GM18508 (cell line): ENCODE data around the gene UBAC1.
"Not testable (repeated sequence)": the region's sequence is repeated elsewhere in the genome, so short reads cannot be mapped to it uniquely, and the experiment has no call there.

Experiments
- ATAC-seq: cut with Tn5 transposase; IDR thresholded peaks from one replicate; pipeline ENCODE4 v1.9.1; 2021; ENCODE audit warnings: moderate number of reproducible peaks; ENCODE audit not compliant: insufficient read depth, unreplicated experiment

Gene UBAC1

DNA sequence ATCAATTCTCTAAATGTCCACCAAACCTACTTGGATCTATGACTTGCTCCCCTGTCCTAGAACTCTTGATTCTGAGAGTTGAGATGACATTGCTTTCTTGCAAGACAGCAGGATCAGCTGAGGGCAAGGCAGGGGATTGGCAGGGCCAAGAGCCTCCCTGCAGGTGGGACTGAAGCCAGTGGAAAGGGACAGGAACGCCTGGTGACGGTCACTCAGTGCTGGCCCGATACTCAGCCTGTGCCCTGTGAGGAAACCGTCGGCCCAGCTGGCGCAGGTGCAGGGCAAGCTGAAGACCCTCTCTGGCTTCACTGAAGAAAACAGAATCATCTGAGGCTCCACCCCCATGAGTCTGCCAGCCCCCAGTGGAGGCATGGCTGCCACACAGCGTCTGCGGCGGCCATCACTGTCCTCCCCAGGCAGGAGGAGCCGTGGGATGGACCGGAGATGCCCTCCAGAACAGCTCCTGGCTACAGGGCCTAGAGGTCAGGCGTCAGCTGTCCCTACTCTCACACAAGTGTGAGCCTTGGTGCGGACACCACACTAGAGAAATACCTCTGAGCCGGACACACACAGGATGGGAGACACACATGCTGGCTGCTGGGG is 14.7 kb downstream of the UBAC1 start:
- ATAC-seq = no peak

DNA sequence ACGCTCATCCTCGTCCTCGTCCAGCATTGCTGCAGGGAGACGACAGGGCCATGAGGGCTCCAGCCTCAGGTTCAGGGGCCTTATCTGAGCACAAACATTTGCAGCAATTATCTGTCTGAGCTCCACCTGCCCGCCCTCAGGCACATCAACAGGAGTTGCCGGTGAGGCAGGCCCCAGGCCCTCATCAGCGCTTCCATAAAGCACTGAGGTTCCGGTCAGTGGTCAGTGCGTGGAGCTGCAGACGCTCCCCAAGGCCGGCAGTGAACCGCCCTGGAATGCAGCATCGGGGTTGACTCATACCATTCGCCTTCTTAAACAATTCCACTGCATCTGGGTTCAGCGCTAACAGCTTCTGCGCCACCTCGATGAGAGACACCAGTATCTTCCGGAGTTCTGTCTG is 15.2 kb downstream of the UBAC1 start:
- no peak for ATAC-seq

DNA sequence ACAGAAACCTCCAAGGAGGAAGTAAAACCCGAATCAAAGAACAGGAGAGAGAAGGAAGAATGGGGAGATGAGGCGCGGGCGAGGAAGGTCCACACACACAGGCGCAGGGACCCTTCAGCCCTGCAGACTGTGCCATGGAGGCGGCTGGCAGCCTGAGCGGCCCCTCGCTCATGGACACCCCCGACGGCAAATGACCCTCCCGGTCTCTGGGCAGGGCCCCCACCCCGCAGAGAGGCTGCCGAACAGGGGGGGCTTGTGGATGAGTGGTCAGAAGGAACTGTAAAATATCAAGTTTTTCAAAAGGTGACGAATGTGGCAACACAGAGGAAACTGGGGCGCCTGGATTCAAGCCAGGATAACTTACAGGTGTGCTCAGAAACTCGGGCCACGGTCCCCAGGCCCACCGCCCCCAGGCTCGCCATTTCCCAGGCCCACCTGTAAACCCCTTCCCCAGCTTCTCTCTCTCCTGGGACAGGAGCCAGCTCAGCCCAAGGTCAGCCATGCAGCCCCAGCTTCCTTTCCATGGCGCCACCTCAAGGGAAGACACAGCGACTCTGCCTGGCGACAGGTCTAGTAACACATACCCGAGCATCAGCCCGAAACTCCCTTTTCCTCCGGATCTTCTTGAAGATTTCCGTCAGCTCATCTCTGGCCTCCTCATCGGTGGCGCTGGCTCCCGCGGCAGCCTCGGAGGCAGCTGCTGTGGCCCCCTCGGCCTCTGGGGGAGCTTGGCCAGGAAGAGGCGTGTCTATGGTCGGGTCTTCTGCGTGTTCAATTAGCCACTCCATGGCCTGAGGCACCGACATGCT is 16.5 kb downstream of the UBAC1 start:
- ATAC-seq = no peak

DNA sequence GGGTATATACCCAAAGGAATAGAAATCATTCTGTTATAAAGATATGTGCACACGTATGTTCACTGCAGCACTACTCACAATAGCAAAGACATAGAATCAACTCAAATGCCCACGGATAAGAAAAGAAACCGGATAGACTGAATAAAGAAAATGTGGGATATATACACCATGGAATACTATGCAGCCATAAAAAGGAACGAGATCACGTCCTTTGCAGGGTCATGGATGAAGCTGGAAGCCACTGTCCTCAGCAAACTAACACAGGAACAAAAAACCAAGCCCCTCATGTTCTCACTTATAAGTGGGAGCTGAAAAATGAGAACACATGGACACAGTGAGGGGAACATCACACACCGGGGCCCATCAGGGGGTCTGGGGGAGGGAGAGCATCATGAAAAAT is 17.6 kb downstream of the UBAC1 start:
- not testable (repeated sequence) for ATAC-seq

DNA sequence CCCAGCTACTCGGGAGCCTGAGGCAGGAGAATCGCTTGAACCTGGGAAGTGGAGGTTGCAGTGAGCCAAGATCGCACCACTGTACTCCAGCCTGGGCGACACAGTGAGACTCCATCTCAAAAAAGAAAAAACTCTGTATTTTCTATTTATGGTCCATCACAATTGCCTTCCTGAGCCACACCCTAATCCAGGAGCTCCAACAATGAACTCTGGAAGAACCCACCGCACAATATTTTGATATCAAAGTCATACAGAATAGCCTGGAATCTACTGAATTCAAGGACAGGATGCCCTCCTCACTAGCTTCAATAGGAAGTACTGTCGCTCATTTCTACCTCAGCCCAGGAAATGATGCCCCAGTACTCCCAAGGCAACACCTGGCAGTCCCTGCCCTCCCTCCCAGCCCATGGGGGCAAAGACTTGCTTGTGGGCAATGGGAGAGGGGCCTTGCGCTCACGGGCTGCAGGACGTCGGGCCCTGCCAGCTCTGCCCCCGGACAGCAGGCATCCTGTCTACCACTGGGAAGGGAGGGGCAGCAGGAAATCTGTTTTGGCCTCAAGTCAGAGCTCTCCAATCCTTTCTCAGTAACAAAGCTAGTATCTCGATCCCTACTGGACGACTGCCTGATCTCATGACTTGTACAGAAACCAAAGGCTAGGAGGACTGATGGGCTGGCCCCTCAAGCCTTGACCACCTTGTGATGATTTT is 19.7 kb downstream of the UBAC1 start:
- no peak for ATAC-seq

DNA sequence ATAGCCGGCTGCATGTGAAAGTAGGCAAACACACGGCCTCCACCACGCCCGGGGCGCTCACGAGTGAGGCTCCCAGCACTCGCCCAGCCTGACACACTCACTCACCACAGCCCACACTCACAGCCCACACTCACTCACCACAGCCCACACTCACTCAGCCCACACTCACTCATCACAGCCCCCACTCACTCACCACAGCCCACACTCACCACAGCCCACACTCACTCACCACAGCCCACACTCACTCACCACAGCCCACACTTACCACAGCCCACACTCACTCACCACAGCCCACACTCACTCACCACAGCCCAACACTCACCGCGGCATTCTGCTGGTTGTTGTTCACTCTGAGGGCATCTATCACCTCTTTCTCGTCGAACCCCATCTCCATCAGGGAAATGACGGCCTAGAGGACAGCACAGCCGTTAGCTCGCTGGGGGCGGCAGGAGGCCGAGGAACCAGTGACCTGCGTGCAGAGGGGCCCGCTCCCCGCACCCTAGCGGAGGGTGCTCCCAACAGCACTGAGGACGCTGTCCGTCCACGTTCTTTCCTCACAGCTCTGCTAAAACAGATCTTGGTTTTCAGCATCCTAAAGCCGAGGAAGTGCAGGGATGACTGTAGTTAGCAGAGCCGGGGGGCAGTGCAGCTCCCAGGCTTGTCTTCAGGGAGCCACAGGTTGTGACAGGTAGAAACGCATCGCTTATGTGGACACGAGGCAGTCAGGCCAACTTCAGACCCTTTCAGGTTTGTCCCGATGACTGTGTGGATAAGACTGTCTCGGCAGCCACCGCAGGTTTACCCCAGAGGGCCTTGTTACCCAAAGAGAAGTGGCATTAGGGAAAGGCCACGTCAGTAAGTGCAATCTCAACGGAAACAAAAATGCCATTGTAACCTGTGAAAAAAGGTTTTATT is 21.6 kb downstream of the UBAC1 start:
- no peak for ATAC-seq

DNA sequence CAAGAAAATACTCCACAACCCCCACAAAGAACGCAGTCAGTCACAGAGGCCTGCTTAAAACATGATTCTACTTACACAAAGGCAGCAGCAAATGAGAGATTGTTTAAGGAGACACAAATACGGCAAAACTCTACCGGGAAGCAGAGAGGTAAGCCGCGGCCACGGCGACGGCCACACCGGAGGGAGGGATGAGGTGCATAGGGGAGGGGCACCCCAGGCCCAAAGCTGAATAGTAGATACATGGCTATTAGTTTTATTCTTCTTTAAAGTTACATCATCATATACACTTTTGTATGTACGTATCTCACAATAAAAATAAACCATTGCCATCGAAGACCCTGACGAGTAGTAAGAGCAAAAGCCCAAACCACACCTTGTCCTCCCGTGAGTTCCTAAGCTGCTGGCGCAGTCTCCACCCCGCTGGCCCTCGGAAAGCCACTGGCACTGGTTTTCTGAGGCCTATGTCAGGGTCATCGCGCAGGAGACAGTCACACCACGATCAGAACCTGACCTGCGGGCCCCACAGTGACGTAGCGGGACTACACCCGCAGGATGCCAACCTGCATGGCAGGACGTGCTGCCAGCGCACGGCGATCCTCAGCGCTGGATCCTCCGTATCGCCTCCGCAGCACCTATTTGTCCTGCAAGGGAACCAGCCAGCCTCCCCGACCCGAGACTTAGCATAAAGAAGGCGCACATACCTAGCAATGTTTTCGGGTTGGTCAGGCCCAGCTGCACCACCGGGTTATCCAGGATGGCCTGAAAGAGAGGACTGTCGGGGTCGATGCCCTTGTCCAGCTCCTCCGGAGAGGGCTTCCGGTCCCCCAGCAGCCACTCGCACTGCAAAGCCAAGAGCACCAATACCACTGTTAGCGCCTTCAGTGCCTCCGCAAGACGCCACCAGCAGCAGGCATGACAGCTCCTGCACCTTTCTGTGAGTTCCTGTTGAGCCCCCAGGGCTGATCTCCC is 23.4 kb downstream of the UBAC1 start:
- no peak for ATAC-seq

DNA sequence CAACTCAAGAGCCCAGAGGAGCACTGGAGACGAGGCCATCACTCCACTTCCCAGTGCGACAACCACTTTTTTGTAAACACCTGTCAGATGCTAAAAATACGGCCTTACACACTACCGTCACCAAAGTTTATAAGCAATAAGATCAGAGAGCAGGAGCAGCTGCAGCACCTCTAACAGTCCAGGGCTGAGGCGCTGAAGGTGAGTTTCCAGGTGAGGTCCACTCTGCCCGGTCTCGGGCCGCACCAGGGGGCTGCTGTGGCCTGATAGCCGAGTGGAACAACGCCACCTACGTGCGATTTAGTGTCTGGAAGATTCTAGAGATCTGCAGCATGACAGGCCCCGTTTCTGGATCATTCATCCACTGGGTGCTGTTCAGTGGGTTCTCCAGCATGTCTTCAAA is 28.1 kb downstream of the UBAC1 start:
- no peak for ATAC-seq

DNA sequence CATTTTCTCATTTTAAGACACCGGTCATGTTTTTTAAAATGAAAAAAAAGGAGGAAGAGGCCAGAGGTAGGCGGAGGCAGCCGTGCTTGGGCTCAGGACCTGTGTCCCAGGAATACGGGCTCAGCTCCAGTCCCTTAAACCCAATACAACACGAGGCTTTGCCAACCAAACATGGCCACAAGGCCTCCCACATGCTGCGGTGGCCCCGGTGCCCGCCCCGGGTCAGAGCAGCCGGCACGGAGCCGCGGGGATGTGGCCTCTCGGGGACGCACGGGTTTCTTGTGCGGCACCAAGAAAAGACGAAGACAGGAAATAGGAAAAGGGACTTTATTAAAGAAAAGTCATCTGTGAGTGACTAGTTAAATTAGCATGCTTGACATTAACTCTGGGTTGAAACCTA is 28.5 kb downstream of the UBAC1 start:
- ATAC-seq = no peak

DNA sequence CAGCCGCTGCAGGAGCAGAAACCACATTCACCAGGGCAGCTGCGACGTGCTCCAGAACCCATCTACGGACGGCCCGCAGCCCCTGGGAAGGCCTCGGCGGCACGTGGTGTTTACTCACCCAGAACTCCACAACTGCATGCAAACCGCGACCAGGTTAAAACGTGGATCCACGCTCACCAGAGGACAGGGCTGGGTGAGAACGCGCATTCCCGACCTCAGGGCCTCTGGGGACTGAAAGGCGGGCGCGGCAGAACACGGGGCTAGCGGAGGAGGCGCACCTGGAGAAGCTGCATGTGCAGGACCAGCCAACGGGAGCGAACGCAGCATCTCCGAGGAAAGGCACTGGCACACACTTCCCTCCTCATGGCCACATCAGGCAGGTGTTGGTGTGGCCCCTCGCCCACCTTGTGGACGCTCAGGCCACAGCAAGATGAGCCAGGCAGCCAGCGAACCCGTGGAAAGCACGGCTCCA is 29.8 kb downstream of the UBAC1 start:
- no peak for ATAC-seq

DNA sequence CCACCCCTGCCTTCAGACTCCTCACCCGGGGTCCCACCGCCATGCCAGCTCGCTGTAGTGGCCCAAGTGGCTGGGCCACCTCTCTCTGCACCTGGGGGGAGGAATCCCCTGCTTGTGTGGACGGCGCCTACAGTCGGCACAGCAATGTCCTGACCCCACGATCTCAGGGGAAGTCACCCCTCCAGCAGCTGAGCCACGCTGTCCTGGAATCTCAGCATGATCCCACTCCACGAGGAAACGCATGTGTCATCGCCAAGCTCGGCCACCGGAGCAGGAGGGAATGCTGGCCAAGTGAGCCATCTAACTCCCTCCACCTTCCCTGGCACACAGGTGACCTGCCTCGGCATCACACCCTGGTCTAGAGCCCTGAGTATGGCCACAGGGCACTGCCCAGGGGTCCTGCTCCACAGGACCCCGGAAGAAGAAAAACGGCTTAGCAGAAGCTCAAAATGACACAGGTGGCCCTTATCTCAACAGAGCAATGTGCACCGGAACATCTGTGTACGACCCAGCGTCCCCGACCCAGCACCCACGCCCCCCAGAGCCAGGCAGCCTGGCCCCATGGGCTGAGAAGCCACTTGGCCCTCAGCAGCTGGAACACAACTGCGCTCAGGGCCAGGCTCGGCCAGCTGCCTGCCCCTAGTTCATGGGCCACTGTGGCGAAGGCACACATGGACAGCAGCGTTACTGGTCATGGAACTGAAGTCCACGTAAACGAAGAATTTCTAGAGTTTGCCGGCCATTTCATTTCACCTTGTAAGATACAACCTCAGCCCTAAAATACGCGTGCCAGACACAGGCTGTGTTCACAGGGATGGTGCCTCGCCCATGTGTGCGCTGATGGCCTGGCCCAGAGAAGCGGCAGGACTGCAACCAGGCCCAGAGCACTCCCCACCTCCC is 30.5 kb downstream of the UBAC1 start:
- ATAC-seq = no peak

DNA sequence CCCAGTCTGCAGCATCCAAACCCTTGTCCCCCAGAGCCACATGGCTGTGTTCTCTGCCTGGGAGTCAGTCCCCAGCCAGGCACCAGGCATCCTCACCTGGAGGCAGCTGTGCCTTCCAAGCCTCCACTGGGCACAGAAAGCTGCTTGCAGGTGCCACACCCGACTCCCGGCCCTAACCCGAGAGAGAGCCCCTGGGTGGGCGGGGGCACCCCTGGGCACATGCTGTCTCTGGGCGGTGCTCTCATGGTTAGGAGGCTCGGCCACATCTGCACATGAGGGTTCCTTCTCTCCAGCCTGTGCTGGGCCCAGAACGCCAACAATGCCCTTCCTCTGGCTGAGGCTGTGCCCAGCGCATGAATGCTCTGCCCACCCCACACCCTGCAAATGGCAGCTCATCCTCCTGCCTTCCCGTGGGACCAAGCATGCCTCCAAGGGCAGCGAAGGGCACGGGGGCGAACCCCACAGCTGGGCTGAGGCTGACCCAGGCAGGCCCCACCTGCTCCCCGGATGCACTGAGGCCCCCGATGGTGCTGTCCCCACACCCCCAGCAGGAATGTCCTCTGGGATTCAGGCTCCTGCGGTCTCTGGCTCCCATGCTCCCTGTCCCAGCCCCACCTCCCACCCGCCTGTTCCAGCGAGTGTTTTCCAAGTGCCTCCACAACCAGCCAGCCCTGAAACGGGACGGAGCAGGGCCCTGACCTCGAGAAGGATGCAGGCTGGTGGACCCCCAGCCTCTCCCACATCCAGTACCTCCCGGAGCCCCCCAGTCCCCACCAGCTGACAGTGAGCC is 31.3 kb downstream of the UBAC1 start:
- no peak for ATAC-seq

DNA sequence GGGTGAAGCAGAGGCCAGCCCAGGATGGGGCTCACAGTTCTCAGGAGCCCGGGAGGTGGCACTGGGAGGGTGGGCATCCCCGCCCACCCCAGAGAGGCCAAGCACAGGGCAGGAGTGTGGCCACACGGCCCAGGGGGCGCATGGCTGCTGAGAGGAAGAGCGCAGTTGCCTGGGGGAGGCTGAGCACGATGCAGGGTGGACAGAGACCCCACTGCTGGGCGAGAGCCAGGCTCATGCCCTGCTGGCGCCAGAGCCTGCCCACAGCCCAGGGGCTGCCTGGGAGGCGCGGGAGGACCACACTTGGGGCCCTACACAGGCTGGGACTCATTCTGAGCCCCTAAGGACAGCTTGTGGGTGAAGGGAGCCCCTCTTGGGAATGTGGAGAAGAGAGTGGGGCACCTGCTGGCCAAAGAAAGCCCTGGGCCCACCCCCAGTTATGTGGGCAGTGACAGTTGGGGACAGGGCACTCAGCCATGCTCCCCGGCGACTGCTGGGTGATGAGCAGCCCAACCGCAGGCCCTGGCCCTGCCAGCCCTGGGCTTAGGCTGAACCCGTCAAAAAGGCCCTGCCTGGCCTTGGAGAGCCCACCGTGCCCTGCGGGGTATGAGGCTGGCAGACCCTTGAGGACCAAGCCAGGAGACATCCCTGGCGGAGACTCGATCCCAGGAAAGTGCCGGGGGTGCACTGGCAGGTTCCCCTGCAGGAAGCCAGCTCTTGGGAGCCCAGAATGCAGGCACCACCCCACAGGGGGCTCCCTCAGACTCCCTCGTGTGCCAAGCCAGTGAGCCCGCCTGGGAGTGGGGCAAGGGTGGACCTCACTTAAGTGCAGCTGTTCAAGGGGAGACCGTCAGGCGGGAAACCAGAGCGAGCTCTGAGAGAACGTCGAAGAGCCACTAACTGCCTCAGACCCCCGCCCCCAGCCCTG is 32.2 kb downstream of the UBAC1 start:
- ATAC-seq = no peak

DNA sequence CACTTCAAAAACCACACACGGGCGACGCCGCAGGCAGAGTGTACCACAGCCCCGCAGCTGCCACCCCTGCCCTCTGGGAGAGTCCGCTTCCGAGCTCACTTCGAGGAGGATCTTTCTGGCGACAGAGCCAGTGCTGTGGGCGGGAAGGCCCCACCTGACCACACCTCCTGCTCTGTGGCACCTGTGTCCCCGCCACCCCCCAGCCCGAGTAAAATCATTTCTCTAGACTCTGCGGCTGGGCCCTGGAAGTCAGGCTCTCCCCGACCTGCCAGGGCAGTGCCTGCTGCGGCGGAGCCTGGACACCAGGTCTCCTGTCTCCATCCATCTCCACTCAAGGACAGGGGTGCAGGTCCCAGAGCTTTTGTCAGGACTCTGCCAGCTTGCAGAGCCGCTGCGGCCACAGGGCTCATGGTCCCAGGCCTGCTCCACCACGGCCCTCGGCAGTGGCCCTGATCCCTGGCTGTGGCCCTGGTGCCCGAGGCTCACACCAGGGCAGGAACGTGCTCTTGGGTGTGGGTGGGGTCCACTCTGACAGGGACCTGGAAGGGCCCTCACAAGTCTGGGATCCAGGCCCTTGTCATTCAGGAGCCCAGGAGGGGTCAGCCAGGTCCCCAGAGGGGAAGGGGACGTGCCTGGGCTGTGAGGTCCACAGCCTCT is 33.0 kb downstream of the UBAC1 start:
- no peak for ATAC-seq

DNA sequence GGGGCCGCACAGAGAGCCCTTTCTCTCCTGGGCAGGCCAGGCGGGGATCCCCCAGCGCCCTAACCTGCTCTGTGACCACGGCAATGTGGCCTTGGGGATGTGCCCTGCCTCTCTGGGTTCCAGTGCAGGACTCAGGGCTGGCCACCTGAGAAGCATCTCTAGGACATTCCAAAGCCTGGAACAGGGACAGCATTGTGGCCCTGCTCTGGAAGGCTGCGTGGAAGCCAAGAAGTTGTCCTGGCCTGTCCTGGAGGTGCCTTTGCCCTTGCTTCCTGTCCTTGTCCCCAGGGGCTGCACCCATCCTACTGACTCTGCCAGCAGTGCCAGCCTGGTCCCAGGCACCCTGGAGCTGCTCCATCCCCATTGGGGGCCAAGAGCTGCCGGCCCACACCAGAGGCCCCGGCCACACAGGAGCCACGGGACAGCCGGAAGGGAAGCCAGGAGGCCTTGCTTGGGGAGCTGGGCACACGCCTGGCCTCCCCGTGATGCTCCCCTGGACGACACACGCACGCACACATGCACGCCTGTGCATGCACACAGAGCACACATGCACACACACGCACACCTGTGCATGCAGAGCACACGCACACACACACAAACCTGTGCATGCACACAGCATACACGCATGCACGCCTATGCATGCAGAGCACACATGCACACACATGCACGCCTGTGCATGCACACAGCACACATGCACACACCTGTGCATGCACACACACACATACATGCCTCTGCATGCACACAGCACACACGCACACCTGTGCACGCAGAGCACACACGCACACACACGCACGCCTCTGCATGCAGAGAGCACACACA is 33.8 kb downstream of the UBAC1 start:
- no peak for ATAC-seq
